CD4-positive, CD25-positive, alpha-beta regulatory T cell (primary cell): ENCODE results near the gene RAI14. TPM values are rescaled to one million over a fixed set of nuclear protein-coding genes. Genes with fewer than 3 reads are reported as not detected.

Experiments
- ATAC-seq, 2 donors: fragments of 150-1000 bp; cut with Tn5 transposase; one replicate each; pipeline ENCODE4 v1.10.0; 2021; ENCODE audit warnings: low read depth in 2 of 2, moderate number of reproducible peaks in 2 of 2, moderate library complexity in 1 of 2
- DNase-seq, 3 donors: peaks; one replicate each; pipeline versions ENCODE4 v3.0.0 to v3.0.0-alpha.2; 2012 to 2022; ENCODE audit warnings: mixed read lengths in 1 of 3
- H3K27ac ChIP-seq: one replicate; pipeline ENCODE4 v1.7.0; 2013; ENCODE audit warnings: mild to moderate bottlenecking, low read length; ENCODE audit not compliant: insufficient read depth, poor library complexity, severe bottlenecking
- H3K27me3 ChIP-seq: one replicate; pipeline ENCODE4 v1.7.0; 2013; ENCODE audit warnings: low read length; ENCODE audit not compliant: control insufficient read depth, insufficient read depth
- H3K36me3 ChIP-seq: one replicate; pipeline ENCODE4 v1.7.0; 2013; ENCODE audit warnings: mild to moderate bottlenecking, low read length, moderate library complexity; ENCODE audit not compliant: control insufficient read depth, insufficient read depth
- H3K4me1 ChIP-seq: 2 replicates; pipeline ENCODE4 v1.7.0; 2013; ENCODE audit warnings: mild to moderate bottlenecking, low read length; ENCODE audit not compliant: insufficient read depth, control insufficient read depth, poor library complexity, severe bottlenecking
- H3K4me3 ChIP-seq: one replicate; pipeline ENCODE4 v1.7.0; 2013; ENCODE audit warnings: low read depth, mild to moderate bottlenecking, low read length, moderate library complexity
- H3K9me3 ChIP-seq, 2 experiments: 1 replicate in 1 of 2; 2 replicates in 1 of 2; pipeline ENCODE4 v1.7.0; 2013; ENCODE audit warnings: low read length in 2 of 2, mild to moderate bottlenecking in 1 of 2, moderate library complexity in 1 of 2; ENCODE audit not compliant: control insufficient read depth in 2 of 2
- H3K27ac Mint-ChIP-seq, 3 donors: one replicate each; pipeline ENCODE4 v1.8.0; 2020 to 2022; ENCODE audit warnings: mild to moderate bottlenecking in 3 of 3, mixed read lengths in 3 of 3, moderate library complexity in 2 of 3
- H3K27me3 Mint-ChIP-seq: one replicate; pipeline ENCODE4 v1.8.0; 2022; ENCODE audit warnings: mild to moderate bottlenecking, mixed read lengths
- H3K36me3 Mint-ChIP-seq: one replicate; pipeline ENCODE4 v1.8.0; 2020; ENCODE audit warnings: mixed read lengths
- H3K4me1 Mint-ChIP-seq, 4 donors: one replicate each; pipeline ENCODE4 v1.8.0; 2020 to 2022; ENCODE audit warnings: mixed read lengths in 4 of 4, mild to moderate bottlenecking in 1 of 4
- H3K4me3 Mint-ChIP-seq, 4 donors: one replicate each; pipeline ENCODE4 v1.8.0; 2020 to 2022; ENCODE audit warnings: mild to moderate bottlenecking in 4 of 4, mixed read lengths in 4 of 4, moderate library complexity in 3 of 4
- H3K9me3 Mint-ChIP-seq, 7 donors: one replicate each; pipeline ENCODE4 v1.8.0; 2020 to 2022; ENCODE audit warnings: mixed read lengths in 7 of 7, mild to moderate bottlenecking in 3 of 7, moderate library complexity in 2 of 7
- polyA plus RNA-seq, 4 donors: library from polyadenylated mRNA; unstranded; fragments of 300-500 nt; fragmentation: Illumina TruSeq; gene quantifications; one replicate each; pipeline ENCODE4 v1.2.3, GENCODE V29; 2021
- total RNA-seq: library from RNA; stranded (reverse); gene quantifications from one replicate; pipeline ENCODE4 v1.2.3, GENCODE V29; 2022

RAI14 gene
- total and polyA plus RNA-seq, 5 donors from 2014 or later = 0.12 TPM; not detected in 4

DNA sequence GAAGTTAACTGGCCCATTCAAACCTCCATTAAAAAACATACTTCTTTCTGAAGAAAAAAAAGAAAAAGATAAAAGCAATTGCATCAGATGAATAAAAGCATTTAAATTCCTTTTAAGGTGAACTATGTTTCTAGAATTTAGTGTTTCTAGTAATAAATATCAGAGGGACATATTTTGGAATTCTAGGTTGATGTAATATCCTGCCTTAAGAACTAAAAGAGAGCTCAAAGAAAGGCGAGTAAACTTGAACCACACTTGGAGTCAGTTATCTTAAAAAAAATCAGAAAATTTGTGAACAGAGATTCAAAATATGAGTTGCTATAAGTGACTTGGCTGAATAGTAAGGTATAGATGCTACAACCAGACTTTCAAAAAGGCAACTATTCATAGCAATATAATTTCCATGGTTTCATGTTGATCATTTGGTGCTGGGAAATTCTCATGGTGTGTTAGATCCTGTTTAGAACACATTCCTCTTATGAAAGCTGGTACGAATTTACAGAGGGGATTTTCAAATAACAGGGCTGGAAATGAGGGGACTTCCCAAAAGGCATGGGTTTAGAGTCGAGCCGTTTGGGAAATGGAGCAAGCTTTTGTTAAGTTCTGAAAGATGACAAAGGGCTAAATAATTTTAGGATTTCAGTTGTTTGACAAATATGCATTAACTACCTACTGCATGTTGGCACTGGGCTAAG lies 37.6 kb upstream of the RAI14 start:
- peaks cover 4% of the 10 kb centered on the region for H3K27me3 Mint-ChIP-seq

DNA sequence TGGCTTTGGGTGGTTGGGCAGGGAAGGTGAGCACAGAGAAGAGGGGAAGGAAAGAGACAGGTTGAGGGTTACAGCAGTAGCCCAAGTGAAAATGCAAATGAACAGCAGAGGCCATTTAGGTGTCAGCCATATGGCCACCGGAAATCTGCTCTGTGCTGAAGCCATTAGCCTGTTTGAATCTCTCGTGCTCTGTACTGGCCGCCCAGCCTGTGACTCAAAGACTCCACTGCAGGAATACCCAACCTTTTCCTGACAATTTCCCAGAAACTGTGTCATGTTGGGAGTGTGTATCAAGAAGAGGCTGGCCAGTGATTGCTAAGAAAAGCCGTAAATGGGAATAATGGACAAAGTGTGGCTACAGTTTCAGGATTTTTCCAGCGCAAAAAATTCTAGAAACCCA lies 35.9 kb upstream of the RAI14 start:
- DNase-seq = no peak
- H3K9me3 Mint-ChIP-seq = no peaks in the 10 kb centered on the region
- no peak overlapping the region for H3K27ac Mint-ChIP-seq

More for the DNA sequence above, 37.6 kb upstream of the RAI14 start:
- Mint-ChIP-seq H3K27ac (peak overlapping the region in 1 of 3 donors; percentile 52), H3K4me3 (no peak overlapping the region), H3K36me3 (no peaks in the 10 kb centered on the region), H3K4me1 (peaks cover 0 to 4% (median 0%) of the 10 kb centered on the region in 4 donors), H3K9me3 (no peaks in the 10 kb centered on the region)
- H3K4me3 ChIP-seq = no peak overlapping the region
- no peak overlapping the region for H3K27ac ChIP-seq
- no peaks in the 10 kb centered on the region for H3K36me3 ChIP-seq
- no peaks in the 10 kb centered on the region for H3K9me3 ChIP-seq
- no peaks in the 10 kb centered on the region for H3K4me1 ChIP-seq
- no peaks in the 10 kb centered on the region for H3K27me3 ChIP-seq
- DNase-seq = no peak
- ATAC-seq = no peak

DNA sequence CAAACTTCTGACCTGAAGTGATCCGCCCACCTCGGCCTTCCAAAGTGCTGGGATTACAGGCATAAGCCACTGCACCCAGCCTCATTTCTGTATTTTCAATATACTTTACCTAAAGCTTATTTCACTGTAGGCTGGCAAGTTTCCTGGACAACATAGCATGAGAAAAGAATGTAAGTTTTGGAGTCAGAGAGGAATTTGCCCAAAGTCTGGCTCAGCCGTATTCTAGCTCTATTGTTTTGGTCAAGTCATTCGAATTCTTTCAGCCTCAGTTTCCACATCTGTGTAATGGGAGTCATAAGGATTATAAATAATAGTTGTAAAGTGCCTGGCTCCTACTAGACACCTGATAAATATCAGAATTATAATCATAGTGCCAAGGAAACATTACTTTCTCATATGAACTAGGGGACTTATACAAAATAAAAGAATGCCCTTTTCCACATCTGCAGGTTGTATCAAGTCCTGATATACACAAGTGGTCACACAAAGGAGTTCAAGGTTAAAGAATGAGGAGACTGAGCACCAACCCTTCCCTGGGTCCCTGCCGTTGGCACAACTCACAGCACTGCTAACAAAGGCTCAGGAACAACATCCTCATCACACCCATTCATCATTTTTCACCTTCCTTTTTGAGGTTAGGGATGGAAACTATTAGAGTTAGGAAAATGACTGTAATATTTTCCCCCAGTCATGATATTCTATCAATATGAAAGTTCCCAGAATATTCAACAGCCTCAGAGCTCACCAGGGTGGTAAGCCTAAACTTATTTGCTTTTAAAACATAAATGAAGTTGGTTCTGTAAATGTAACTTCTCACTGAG lies 34.6 kb upstream of the RAI14 start:
- Histone ChIP-seq H3K9me3 (no peaks in the 10 kb centered on the region), H3K27ac (no peak overlapping the region), H3K36me3 (no peaks in the 10 kb centered on the region), H3K4me1 (no peaks in the 10 kb centered on the region), H3K4me3 (no peak overlapping the region), H3K27me3 (no peaks in the 10 kb centered on the region)
- ATAC-seq (no peak), DNase-seq (no peak)
- H3K4me1 Mint-ChIP-seq = peaks cover 0 to 4% (median 0%) of the 10 kb centered on the region in 4 donors
- no peaks in the 10 kb centered on the region for H3K36me3 Mint-ChIP-seq
- H3K4me3 Mint-ChIP-seq = no peak overlapping the region
- no peak overlapping the region for H3K27ac Mint-ChIP-seq
- no peaks in the 10 kb centered on the region for H3K9me3 Mint-ChIP-seq
- peaks cover 9% of the 10 kb centered on the region for H3K27me3 Mint-ChIP-seq

More for the DNA sequence above, 35.9 kb upstream of the RAI14 start:
- Histone ChIP-seq H3K4me1 (no peaks in the 10 kb centered on the region), H3K4me3 (no peak overlapping the region), H3K36me3 (no peaks in the 10 kb centered on the region), H3K27ac (no peak overlapping the region), H3K9me3 (no peaks in the 10 kb centered on the region), H3K27me3 (no peaks in the 10 kb centered on the region)
- H3K27me3 Mint-ChIP-seq = peaks cover 8% of the 10 kb centered on the region
- no peaks in the 10 kb centered on the region for H3K36me3 Mint-ChIP-seq
- peaks cover 0 to 4% (median 0%) of the 10 kb centered on the region in 4 donors for H3K4me1 Mint-ChIP-seq
- H3K4me3 Mint-ChIP-seq = peak overlapping the region in 1 of 4 donors; percentile 28
- ATAC-seq = no peak

DNA sequence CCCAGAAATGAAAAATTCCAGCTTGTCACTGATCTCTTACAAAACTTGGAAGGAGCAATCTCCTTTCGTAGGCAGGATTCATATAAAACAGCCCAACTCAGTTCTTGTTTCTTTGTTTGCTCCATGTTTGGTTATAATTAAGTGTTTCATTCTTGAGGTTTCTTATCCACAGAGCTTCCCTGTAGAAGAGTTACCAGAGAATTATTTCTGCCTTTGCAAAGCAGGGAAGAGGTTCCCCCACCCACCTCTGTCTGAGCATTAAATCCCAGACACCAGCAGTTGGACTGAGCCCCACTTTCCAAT lies 34.1 kb upstream of the RAI14 start:
- Histone ChIP-seq H3K27me3 (no peaks in the 10 kb centered on the region), H3K9me3 (no peaks in the 10 kb centered on the region), H3K36me3 (no peaks in the 10 kb centered on the region), H3K27ac (no peak overlapping the region), H3K4me1 (no peaks in the 10 kb centered on the region), H3K4me3 (no peak overlapping the region)
- Mint-ChIP-seq H3K36me3 (no peaks in the 10 kb centered on the region), H3K9me3 (no peaks in the 10 kb centered on the region), H3K27ac (no peak overlapping the region), H3K4me1 (peaks cover 0 to 4% (median 0%) of the 10 kb centered on the region in 4 donors), H3K27me3 (peaks cover 9% of the 10 kb centered on the region), H3K4me3 (no peak overlapping the region)
- ATAC-seq (no peak), DNase-seq (no peak)

DNA sequence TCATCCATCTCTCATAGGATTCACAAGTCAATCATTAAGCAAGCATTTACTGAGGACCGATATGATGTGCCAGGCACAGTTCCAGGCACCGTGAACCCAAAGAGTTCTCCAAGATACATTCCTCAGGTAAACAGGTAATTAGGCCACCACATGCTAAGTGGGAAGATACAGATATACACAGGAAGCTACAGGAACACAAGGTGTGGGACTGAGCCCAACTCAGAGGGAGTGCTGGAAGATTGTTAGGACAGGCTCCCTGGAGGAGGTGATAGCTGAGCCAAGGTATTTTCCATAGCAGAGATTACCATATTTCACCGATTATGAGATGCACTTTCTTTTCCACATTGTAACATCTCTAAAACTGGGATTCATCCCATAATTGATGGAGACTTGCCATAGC lies 31.4 kb upstream of the RAI14 start:
- H3K4me1 ChIP-seq = no peaks in the 10 kb centered on the region
- H3K36me3 ChIP-seq = no peaks in the 10 kb centered on the region
- no peak for ATAC-seq
- H3K9me3 ChIP-seq = no peaks in the 10 kb centered on the region
- Mint-ChIP-seq H3K27me3 (peaks cover 5% of the 10 kb centered on the region), H3K27ac (no peak overlapping the region), H3K4me1 (peaks cover 0 to 4% (median 0%) of the 10 kb centered on the region in 4 donors), H3K9me3 (no peaks in the 10 kb centered on the region), H3K4me3 (no peak overlapping the region), H3K36me3 (no peaks in the 10 kb centered on the region)
- DNase-seq = no peak
- no peaks in the 10 kb centered on the region for H3K27me3 ChIP-seq
- no peak overlapping the region for H3K4me3 ChIP-seq
- no peak overlapping the region for H3K27ac ChIP-seq

DNA sequence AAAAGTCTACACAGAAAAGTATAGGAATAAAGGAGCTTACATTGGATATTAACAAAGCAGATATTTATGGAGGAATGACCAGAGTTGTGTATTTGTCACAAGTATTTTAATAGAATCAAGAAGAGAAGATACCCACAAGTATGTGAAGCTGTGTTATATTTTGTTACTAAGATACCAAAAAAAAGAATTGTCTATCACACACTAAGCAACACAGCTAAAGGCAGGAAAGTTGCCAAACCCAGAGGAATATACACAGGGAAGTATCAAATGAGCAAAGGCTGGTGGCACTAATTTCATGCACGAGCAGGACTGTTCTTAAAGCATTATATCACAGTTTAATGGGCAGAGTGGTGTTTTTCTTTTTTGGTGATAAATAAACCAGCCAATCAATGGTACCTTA lies 30.9 kb upstream of the RAI14 start:
- no peak for DNase-seq
- H3K27ac Mint-ChIP-seq = no peak overlapping the region
- peaks cover 0 to 2% (median 0%) of the 10 kb centered on the region in 7 donors for H3K9me3 Mint-ChIP-seq
- Histone ChIP-seq H3K9me3 (no peaks in the 10 kb centered on the region), H3K36me3 (no peaks in the 10 kb centered on the region), H3K27me3 (no peaks in the 10 kb centered on the region), H3K4me3 (no peak overlapping the region), H3K27ac (no peak overlapping the region), H3K4me1 (no peaks in the 10 kb centered on the region)
- ATAC-seq = no peak
- H3K4me1 Mint-ChIP-seq = no peaks in the 10 kb centered on the region
- H3K4me3 Mint-ChIP-seq = no peak overlapping the region
- peaks cover 7% of the 10 kb centered on the region for H3K27me3 Mint-ChIP-seq
- H3K36me3 Mint-ChIP-seq = no peaks in the 10 kb centered on the region

DNA sequence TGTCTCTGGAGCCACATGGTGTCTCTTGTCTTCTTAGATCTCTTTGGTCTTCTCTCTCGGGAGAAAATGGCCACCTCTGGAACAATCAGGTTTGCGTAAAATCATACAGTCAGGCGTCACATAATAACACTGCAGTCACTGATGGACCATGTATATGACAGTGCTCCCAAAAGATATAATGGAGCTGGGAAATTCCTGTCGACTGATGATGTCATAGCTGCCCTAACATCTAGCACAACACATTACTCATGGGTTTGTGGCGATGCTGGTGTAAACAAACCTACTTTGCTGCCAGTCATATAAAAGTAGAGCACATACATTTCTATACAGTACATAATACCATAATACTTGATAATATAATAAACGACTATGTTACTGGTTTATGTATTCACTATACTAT lies 30.1 kb upstream of the RAI14 start:
- no peak for ATAC-seq
- H3K36me3 Mint-ChIP-seq = no peaks in the 10 kb centered on the region
- H3K4me3 Mint-ChIP-seq = no peak overlapping the region
- no peak overlapping the region for H3K4me3 ChIP-seq
- H3K27me3 Mint-ChIP-seq = peaks cover 10% of the 10 kb centered on the region
- DNase-seq = no peak
- H3K4me1 Mint-ChIP-seq = no peaks in the 10 kb centered on the region
- no peak overlapping the region for H3K27ac ChIP-seq
- no peaks in the 10 kb centered on the region for H3K27me3 ChIP-seq
- no peaks in the 10 kb centered on the region for H3K9me3 ChIP-seq
- H3K9me3 Mint-ChIP-seq = peaks cover 0 to 10% (median 0%) of the 10 kb centered on the region in 7 donors
- no peak overlapping the region for H3K27ac Mint-ChIP-seq
- no peaks in the 10 kb centered on the region for H3K4me1 ChIP-seq
- no peaks in the 10 kb centered on the region for H3K36me3 ChIP-seq

DNA sequence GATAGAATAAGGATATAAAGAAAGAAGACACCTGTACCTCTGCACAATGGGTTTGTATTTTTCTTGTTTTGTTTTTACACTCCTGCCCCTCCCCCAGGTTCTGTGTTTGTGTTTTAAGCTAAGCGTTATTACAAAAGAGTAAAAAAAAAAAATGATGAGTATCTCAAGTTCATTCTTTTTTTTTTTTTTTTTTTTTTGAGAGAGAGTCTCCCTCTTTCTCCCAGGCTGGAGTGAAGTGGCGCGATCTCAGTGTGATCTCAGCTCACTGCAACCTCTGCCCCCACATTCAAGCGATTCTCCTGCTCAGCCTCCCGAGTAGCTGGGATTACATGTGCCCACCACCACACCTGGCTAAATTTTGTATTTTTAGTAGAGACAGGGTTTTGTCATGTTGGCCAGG lies 29.4 kb upstream of the RAI14 start:
- no peak overlapping the region for H3K27ac Mint-ChIP-seq
- no peaks in the 10 kb centered on the region for H3K27me3 ChIP-seq
- no peak overlapping the region for H3K27ac ChIP-seq
- no peaks in the 10 kb centered on the region for H3K4me1 ChIP-seq
- peaks cover 10% of the 10 kb centered on the region for H3K27me3 Mint-ChIP-seq
- H3K9me3 Mint-ChIP-seq = peaks cover 0 to 12% (median 0%) of the 10 kb centered on the region in 7 donors
- DNase-seq (no peak), ATAC-seq (no peak)
- no peaks in the 10 kb centered on the region for H3K4me1 Mint-ChIP-seq
- H3K36me3 Mint-ChIP-seq = no peaks in the 10 kb centered on the region
- H3K4me3 ChIP-seq = no peak overlapping the region
- H3K9me3 ChIP-seq = no peaks in the 10 kb centered on the region
- H3K4me3 Mint-ChIP-seq = no peak overlapping the region
- no peaks in the 10 kb centered on the region for H3K36me3 ChIP-seq
